ENCODE measurements around the gene PRKCA. TPM values are rescaled to one million over a fixed set of nuclear protein-coding genes. Genes with fewer than 3 reads are reported as not detected.

Gene PRKCA
- total and polyA plus RNA-seq, 5 experiments from 2014 or later: 1.3 to 97.3 (median 5.8) TPM

DNA sequence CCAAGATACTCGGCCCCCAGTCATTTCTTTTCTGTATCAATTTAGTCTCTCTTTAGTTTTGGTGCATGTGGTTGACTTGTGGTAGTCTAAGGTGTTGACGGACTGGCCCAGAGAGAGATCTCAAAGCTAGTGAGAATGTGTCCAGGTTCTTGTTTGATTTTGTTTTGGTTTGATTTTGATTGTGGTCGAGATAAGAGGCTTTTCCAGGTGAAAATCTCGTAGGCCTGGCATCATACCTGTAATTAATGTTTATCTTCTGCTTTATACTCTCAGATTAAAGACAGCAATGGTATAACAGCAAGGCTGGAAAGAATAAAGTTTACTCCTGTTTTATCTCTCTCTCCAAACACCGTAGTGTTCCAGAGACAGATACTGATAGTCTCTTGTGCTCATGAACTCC is 360.1 kb downstream of the PRKCA start:
- Mint-ChIP-seq H3K36me3 (peaks cover 14 to 27% (median 24%) of the 10 kb centered on the region in 3 donors), H3K9me3 (peaks cover 0 to 4% (median 0%) of the 10 kb centered on the region in 9 donors), H3K4me1 (peaks cover 36 to 65% (median 53%) of the 10 kb centered on the region in 4 donors), H3K27ac (peak overlapping the region in 4 of 10 donors; percentile 19 to 83 (median 68)), H3K4me3 (no peak overlapping the region), H3K27me3 (no peaks in the 10 kb centered on the region)
- ATAC-seq: no peak
- POLR2A ChIA-PET: no interaction called here
- no peak for DNase-seq

GRCh38 chr17:66663041-66663606 is 360.7 kb downstream of the PRKCA start:
- no peak overlapping the region for H3K4me3 Mint-ChIP-seq
- no peaks in the 10 kb centered on the region for H3K9me3 Mint-ChIP-seq
- peaks cover 42 to 68% (median 57%) of the 10 kb centered on the region in 4 donors for H3K4me1 Mint-ChIP-seq
- ATAC-seq (no peak), DNase-seq (no peak)
- H3K36me3 Mint-ChIP-seq: peaks cover 8 to 22% (median 21%) of the 10 kb centered on the region in 3 donors
- POLR2A ChIA-PET: no interaction called here
- peak overlapping the region in 4 of 10 donors; percentile 17 to 64 (median 56) for H3K27ac Mint-ChIP-seq
- no peaks in the 10 kb centered on the region for H3K27me3 Mint-ChIP-seq

DNA sequence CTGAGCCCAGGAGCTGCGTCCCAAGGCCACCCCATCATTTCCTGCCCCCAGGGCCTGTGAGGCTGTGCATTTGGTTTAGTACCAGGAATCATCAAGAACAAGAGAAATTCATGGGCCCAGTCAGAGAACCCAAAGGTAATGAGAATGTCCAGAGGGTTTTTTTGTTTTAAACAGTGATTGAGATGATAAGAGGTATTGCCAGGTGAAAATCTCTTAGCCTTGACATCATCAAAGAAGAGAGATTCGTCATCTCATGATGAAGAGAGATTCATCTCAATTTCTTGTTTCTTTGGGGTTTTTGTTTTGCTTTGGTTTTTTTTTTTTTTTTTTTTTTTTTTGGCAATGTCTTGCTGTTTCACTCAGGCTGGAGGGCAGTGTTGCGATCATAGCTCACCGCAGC is 361.9 kb downstream of the PRKCA start:
- Mint-ChIP-seq H3K36me3 (peaks cover 0 to 18% (median 10%) of the 10 kb centered on the region in 3 donors), H3K27me3 (no peaks in the 10 kb centered on the region), H3K9me3 (peaks cover 0 to 4% (median 0%) of the 10 kb centered on the region in 9 donors), H3K4me1 (peaks cover 48 to 80% (median 66%) of the 10 kb centered on the region in 4 donors), H3K27ac (no peak overlapping the region), H3K4me3 (peak overlapping the region in 1 of 10 donors; percentile 58)
- no peak for ATAC-seq
- POLR2A ChIA-PET: interaction anchor here (0.6 kb wide), 2 partner anchors 11 to 383 kb away, joined by 6 to 7 read pairs; no protein-coding TSS in a partner anchor
- no peak for DNase-seq

GRCh38 chr17:66665194-66665593 is 362.8 kb downstream of the PRKCA start:
- Mint-ChIP-seq H3K4me1 (peaks cover 49 to 85% (median 71%) of the 10 kb centered on the region in 4 donors), H3K27me3 (no peaks in the 10 kb centered on the region), H3K27ac (peak overlapping the region in 2 of 10 donors; percentile 11 to 53), H3K9me3 (peaks cover 0 to 4% (median 0%) of the 10 kb centered on the region in 9 donors), H3K36me3 (peaks cover 0 to 14% (median 8%) of the 10 kb centered on the region in 3 donors), H3K4me3 (peak overlapping the region in 1 of 10 donors; percentile 4)
- POLR2A ChIA-PET: interaction anchor here (0.6 kb wide), 2 partner anchors 10 to 384 kb away, joined by 6 to 7 read pairs; no protein-coding TSS in a partner anchor
- no peak for ATAC-seq
- DNase-seq: no peak

DNA sequence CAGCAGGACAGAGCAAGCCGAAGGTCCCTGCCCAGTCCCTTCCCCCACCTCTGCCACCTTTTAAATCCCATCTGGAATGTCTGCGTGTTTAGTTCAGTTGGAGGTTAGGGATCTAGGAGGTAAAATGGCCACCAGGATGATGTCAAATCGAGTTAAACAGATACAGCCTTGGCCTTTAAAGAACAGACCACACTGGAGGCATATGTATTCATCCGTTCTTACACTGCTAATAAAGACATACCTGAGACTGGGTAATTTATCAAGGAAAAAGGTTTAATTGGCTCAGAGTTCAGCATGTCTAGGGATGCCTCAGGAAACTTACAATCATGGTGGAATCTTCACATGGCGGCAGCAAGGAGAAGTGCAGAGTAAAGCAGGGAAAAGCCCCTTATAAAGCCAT is 364.7 kb downstream of the PRKCA start:
- Mint-ChIP-seq H3K27me3 (no peaks in the 10 kb centered on the region), H3K9me3 (peaks cover 0 to 4% (median 0%) of the 10 kb centered on the region in 9 donors), H3K4me3 (peak overlapping the region in 9 of 10 donors; percentile 23 to 77 (median 62)), H3K36me3 (peaks cover 0 to 11% (median 8%) of the 10 kb centered on the region in 3 donors), H3K4me1 (peaks cover 53 to 89% (median 79%) of the 10 kb centered on the region in 4 donors), H3K27ac (peak overlapping the region in 9 of 10 donors; percentile 23 to 87 (median 46))
- ATAC-seq (no peak), DNase-seq (no peak)
- POLR2A ChIA-PET: no interaction called here

GRCh38 chr17:66667491-66668030 is 365.1 kb downstream of the PRKCA start:
- Mint-ChIP-seq H3K4me3 (peak overlapping the region in 9 of 10 donors; percentile 23 to 77 (median 62)), H3K36me3 (peaks cover 0 to 11% (median 6%) of the 10 kb centered on the region in 3 donors), H3K9me3 (peaks cover 0 to 4% (median 0%) of the 10 kb centered on the region in 9 donors), H3K4me1 (peaks cover 49 to 89% (median 80%) of the 10 kb centered on the region in 4 donors), H3K27ac (peak overlapping the region in 9 of 10 donors; percentile 23 to 87 (median 46)), H3K27me3 (no peaks in the 10 kb centered on the region)
- POLR2A ChIA-PET: no interaction called here
- DNase-seq (peak; percentile 5 to 81 (median 64)), ATAC-seq (peak; percentile 94 to 98)

GRCh38 chr17:66670206-66670605 is 367.8 kb downstream of the PRKCA start:
- H3K36me3 Mint-ChIP-seq: peaks cover 0 to 11% (median 0%) of the 10 kb centered on the region in 3 donors
- DNase-seq (no peak), ATAC-seq (no peak)
- H3K4me1 Mint-ChIP-seq: peaks cover 52 to 89% (median 82%) of the 10 kb centered on the region in 4 donors
- H3K27me3 Mint-ChIP-seq: no peaks in the 10 kb centered on the region
- H3K9me3 Mint-ChIP-seq: peaks cover 0 to 4% (median 0%) of the 10 kb centered on the region in 9 donors
- POLR2A ChIA-PET: no interaction called here
- H3K4me3 Mint-ChIP-seq: peak overlapping the region in 2 of 10 donors; percentile 13 to 33
- peak overlapping the region in 7 of 10 donors; percentile 6 to 66 (median 48) for H3K27ac Mint-ChIP-seq

- Mint-ChIP-seq H3K27me3 (no peaks in the 10 kb centered on the region), H3K4me1 (peaks cover 46 to 81% (median 73%) of the 10 kb centered on the region in 4 donors), H3K36me3 (peaks cover 0 to 13% (median under 1%) of the 10 kb centered on the region in 3 donors), H3K4me3 (peak overlapping the region in 1 of 10 donors; percentile 16), H3K9me3 (peaks cover 0 to 4% (median 0%) of the 10 kb centered on the region in 9 donors), H3K27ac (peak overlapping the region in 6 of 10 donors; percentile 16 to 75 (median 66))
- ATAC-seq (no peak), DNase-seq (peak in 2 of 10 donors; percentile 9 to 28)
- POLR2A ChIA-PET: interaction anchor here (0.5 kb wide), 1 partner anchor 28 kb away, joined by 4 read pairs; no protein-coding TSS in a partner anchor
These were observed 368.7 kb downstream of the PRKCA start for GRCh38 chr17:66671156-66671555.

- ATAC-seq (peak; percentile 90 to 94), DNase-seq (peak; percentile 18 to 82 (median 56))
- H3K27ac Mint-ChIP-seq: peak overlapping the region; percentile 77 to 92 (median 86)
- H3K4me1 Mint-ChIP-seq: peaks cover 31 to 62% (median 56%) of the 10 kb centered on the region in 4 donors
- no peaks in the 10 kb centered on the region for H3K27me3 Mint-ChIP-seq
- H3K4me3 Mint-ChIP-seq: peak overlapping the region in 9 of 10 donors; percentile 51 to 79 (median 63)
- H3K9me3 Mint-ChIP-seq: peaks cover 0 to 4% (median 0%) of the 10 kb centered on the region in 9 donors
- POLR2A ChIA-PET: no interaction called here
- peaks cover 9 to 20% (median 18%) of the 10 kb centered on the region in 3 donors for H3K36me3 Mint-ChIP-seq
These were observed 371.4 kb downstream of the PRKCA start for GRCh38 chr17:66673668-66674276.

DNA sequence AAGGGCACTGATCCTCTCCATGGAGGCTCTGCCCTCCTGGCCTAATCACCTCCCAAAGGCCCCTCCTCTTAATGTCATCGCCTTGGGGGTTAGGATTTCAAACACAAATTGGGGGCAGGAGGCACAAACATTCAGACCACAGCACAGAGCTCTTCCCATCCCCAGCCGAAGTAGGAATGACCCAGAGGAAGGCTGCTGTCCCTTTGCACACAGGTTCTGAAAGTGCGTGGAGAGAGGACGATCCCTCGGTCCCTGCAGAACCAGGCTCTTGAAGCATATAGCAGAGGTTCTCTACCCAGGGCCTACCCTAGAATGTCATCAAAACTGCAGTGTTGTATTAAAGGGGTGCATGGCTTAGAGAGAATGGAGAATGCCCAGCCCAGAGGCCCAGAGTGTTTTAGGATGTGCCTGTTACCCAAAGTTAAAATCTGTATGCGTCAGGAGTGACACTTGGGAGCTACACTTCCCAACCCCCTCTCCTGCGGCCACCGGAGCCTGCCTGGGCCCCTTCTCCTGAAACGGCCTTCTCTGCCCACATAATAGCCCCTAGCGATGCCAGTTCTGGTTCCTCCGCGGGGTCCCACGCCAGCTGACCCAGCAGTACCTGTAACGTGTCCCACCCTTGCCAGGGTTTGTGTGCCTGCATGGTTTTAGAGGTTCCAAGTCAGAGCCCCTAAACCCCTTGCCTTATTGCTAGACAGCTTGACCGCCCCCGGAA is 373.0 kb downstream of the PRKCA start:
- Mint-ChIP-seq H3K36me3 (peaks cover 9 to 29% (median 20%) of the 10 kb centered on the region in 3 donors), H3K27ac (peak overlapping the region in 5 of 10 donors; percentile 19 to 86 (median 40)), H3K9me3 (peaks cover 0 to 4% (median 0%) of the 10 kb centered on the region in 9 donors), H3K27me3 (no peaks in the 10 kb centered on the region), H3K4me3 (no peak overlapping the region), H3K4me1 (peaks cover 31 to 58% (median 45%) of the 10 kb centered on the region in 4 donors)
- ATAC-seq: no peak
- DNase-seq: no peak
- POLR2A ChIA-PET: interaction anchor here (0.6 kb wide), 1 partner anchor 11 kb away, joined by 7 read pairs; no protein-coding TSS in a partner anchor

GRCh38 chr17:66675991-66676371 is 373.6 kb downstream of the PRKCA start:
- POLR2A ChIA-PET: no interaction called here
- Mint-ChIP-seq H3K36me3 (peaks cover 9 to 29% (median 20%) of the 10 kb centered on the region in 3 donors), H3K27me3 (no peaks in the 10 kb centered on the region), H3K4me1 (peaks cover 31 to 56% (median 45%) of the 10 kb centered on the region in 4 donors), H3K27ac (peak overlapping the region in 1 of 10 donors; percentile 27), H3K4me3 (no peak overlapping the region), H3K9me3 (peaks cover 0 to 4% (median 0%) of the 10 kb centered on the region in 9 donors)
- DNase-seq (no peak), ATAC-seq (no peak)

DNA sequence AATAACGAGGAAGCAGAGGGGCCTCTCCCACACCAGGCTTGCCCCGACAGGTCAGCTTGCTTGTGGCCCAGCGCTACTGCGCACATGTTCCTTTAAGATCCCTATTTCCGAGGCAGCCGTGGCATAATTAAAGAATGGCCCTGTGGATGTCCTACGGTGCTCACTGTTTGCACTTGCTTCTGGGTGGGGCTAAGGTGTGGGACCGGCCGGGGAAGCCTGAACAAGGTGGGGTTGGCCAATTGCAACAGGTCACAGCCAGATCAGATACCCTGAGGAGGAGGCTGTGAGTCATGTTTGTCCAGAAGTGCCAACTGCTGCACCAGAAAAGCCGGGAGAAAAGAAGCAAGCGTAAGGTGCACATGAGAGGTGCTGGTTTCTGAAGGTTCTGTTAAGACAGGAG is 374.0 kb downstream of the PRKCA start:
- Mint-ChIP-seq H3K27ac (peak overlapping the region in 2 of 10 donors; percentile 26 to 79), H3K4me3 (no peak overlapping the region), H3K36me3 (peaks cover 9 to 29% (median 20%) of the 10 kb centered on the region in 3 donors), H3K9me3 (peaks cover 0 to 4% (median 0%) of the 10 kb centered on the region in 9 donors), H3K27me3 (no peaks in the 10 kb centered on the region), H3K4me1 (peaks cover 29 to 56% (median 44%) of the 10 kb centered on the region in 4 donors)
- ATAC-seq: no peak
- POLR2A ChIA-PET: no interaction called here
- DNase-seq: no peak
